ENCODE measurements around the gene ACTL6B.

DNA sequence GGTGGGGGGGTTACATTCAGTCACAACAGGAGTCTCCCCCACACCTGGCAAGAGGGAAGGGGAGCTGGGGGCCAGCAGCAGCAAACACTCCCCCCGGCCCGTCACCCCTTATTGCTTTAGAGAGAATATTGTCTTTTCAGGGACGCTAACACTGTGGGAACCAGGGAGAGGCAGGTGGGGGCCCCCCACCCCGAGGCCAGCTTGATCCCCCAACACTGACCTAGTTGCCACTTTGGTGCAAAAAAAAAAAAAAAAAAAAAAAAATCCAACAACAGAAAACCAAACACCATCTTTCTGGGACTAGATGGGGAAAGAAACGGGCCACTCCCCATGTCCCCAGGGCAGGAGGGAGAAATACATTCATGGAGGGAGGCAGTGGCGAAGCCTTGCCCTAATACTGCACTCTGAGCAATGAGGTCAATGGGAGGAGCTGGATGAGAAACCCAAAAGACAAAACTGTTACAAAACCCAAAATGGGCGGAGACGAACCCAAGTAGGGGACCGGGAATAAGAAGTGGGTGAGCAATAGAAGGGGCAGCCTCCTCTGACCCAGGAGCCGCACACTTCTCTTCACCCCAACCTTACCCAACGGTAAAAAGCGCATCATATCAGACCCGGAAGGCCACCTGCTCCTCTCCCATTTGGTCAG lies 23.8 kb upstream of the ACTL6B start:
- TF ChIP-seq RFX5 (IDR thresholded peaks at IDR 0.05; ENCODE audit: low read length) (no peak), POLR2AphosphoS5 (IDR thresholded peaks at IDR 0.05; ENCODE audit: low read depth, low read length) (no peak), JUND (IDR thresholded peaks at IDR 0.05) (no peak), EZH2phosphoT487 (IDR thresholded peaks at IDR 0.05; ENCODE audit: borderline replicate concordance, low read depth) (no peak), FOXJ3 (CRISPR knock-in tag; IDR thresholded peaks at IDR 0.05) (no peak), GABPA (IDR thresholded peaks at IDR 0.05; ENCODE audit: low read depth) (0 out of 2 replicates have a peak, but pooled peaks have one; percentile 12), YY1 (IDR thresholded peaks at IDR 0.05; ENCODE audit: low read depth) (no peak), RAD21 (IDR thresholded peaks at IDR 0.05; ENCODE audit: low read length) (no peak), EP300 (IDR thresholded peaks at IDR 0.05; ENCODE audit: borderline replicate concordance in 1 of 2, low read depth in 1 of 2, low read length in 1 of 2) (no peak), ELF1 (IDR thresholded peaks at IDR 0.05) (no peak)
- TF ChIP-seq, protein P1, sequence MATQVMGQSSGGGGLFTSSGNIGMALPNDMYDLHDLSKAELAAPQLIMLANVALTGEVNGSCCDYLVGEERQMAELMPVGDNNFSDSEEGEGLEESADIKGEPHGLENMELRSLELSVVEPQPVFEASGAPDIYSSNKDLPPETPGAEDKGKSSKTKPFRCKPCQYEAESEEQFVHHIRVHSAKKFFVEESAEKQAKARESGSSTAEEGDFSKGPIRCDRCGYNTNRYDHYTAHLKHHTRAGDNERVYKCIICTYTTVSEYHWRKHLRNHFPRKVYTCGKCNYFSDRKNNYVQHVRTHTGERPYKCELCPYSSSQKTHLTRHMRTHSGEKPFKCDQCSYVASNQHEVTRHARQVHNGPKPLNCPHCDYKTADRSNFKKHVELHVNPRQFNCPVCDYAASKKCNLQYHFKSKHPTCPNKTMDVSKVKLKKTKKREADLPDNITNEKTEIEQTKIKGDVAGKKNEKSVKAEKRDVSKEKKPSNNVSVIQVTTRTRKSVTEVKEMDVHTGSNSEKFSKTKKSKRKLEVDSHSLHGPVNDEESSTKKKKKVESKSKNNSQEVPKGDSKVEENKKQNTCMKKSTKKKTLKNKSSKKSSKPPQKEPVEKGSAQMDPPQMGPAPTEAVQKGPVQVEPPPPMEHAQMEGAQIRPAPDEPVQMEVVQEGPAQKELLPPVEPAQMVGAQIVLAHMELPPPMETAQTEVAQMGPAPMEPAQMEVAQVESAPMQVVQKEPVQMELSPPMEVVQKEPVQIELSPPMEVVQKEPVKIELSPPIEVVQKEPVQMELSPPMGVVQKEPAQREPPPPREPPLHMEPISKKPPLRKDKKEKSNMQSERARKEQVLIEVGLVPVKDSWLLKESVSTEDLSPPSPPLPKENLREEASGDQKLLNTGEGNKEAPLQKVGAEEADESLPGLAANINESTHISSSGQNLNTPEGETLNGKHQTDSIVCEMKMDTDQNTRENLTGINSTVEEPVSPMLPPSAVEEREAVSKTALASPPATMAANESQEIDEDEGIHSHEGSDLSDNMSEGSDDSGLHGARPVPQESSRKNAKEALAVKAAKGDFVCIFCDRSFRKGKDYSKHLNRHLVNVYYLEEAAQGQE (IDR thresholded peaks at IDR 0.05; ENCODE audit: low read depth, low read length): no peak
- TF ChIP-seq, protein P2, sequence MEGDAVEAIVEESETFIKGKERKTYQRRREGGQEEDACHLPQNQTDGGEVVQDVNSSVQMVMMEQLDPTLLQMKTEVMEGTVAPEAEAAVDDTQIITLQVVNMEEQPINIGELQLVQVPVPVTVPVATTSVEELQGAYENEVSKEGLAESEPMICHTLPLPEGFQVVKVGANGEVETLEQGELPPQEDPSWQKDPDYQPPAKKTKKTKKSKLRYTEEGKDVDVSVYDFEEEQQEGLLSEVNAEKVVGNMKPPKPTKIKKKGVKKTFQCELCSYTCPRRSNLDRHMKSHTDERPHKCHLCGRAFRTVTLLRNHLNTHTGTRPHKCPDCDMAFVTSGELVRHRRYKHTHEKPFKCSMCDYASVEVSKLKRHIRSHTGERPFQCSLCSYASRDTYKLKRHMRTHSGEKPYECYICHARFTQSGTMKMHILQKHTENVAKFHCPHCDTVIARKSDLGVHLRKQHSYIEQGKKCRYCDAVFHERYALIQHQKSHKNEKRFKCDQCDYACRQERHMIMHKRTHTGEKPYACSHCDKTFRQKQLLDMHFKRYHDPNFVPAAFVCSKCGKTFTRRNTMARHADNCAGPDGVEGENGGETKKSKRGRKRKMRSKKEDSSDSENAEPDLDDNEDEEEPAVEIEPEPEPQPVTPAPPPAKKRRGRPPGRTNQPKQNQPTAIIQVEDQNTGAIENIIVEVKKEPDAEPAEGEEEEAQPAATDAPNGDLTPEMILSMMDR (IDR thresholded peaks at IDR 0.05): no peak
- TF ChIP-seq, protein P3, sequence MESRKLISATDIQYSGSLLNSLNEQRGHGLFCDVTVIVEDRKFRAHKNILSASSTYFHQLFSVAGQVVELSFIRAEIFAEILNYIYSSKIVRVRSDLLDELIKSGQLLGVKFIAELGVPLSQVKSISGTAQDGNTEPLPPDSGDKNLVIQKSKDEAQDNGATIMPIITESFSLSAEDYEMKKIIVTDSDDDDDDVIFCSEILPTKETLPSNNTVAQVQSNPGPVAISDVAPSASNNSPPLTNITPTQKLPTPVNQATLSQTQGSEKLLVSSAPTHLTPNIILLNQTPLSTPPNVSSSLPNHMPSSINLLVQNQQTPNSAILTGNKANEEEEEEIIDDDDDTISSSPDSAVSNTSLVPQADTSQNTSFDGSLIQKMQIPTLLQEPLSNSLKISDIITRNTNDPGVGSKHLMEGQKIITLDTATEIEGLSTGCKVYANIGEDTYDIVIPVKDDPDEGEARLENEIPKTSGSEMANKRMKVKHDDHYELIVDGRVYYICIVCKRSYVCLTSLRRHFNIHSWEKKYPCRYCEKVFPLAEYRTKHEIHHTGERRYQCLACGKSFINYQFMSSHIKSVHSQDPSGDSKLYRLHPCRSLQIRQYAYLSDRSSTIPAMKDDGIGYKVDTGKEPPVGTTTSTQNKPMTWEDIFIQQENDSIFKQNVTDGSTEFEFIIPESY (IDR thresholded peaks at IDR 0.05; ENCODE audit: borderline replicate concordance, low read depth): no peak
